ENCODE results near the gene ANLN. TPM values are rescaled to one million over a fixed set of nuclear protein-coding genes. Genes with fewer than 3 reads are reported as not detected.

Gene ANLN
- total RNA-seq, 1 experiment from 2014 or later = 238 TPM

DNA sequence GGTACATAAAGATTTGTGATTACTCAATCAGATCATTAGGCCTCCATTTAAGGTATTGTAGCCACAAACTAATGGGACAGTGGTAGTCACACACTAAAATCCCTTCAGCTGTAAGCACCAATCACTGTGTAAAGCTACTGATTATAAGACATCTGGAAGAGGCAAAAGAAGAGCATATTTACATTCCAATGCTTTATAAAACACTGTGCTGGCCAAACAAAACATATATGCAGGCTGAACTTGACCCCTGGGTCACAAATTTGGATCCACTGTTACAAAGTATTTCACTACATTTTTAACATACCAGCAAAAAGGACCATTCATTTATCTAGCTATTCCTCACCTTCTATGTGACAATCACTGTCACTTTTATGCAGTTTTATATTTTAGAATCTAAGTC lies 41.4 kb upstream of the ANLN start:
- POLR2A ChIA-PET = no interaction called here
- H3K9me3 ChIP-seq (ENCODE audit: control insufficient read depth, insufficient read depth, low read depth, low read length) = no peaks in the 10 kb centered on the region; the same call in 1 of the 2 replicates

DNA sequence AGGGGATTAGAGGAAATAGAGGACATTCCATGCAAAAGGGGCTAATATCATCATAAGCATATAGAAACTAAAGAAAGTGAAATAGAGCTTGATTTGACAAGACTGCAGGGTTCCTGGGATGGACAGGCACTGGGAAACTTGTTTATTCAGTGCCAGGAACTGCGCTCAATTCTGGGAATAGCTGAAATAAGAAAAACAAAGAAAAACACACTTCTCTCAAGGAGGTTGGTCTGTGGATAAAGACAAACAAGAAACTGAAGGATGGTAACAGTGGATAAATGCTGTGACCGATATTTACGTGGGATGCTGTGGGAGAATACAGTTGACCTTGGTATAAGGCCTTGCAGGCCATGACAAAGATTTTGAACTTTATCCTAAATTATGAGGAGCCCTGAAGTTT lies 40.9 kb upstream of the ANLN start:
- TF ChIP-seq CTCF (IDR thresholded peaks at IDR 0.05) = no peak
- TF ChIP-seq REST (IDR thresholded peaks at IDR 0.05; ENCODE audit: insufficient read depth in 1 of 2, low read depth in 2 of 2, low read length in 1 of 2) = no peak
- no peak for TF ChIP-seq SIN3A (IDR thresholded peaks at IDR 0.05; ENCODE audit: borderline replicate concordance, insufficient read depth, low read depth, low read length)
- TF ChIP-seq TCF7L2 (IDR thresholded peaks at IDR 0.05; ENCODE audit: low read depth, low read length) = no peak
- no peak for TF ChIP-seq POLR2AphosphoS5 (IDR thresholded peaks at IDR 0.05; ENCODE audit: low read depth, low read length)
- BruUV-seq (replicated peaks) = no TSS peak
- Histone ChIP-seq H3K4me1 (ENCODE audit: control insufficient read depth, insufficient read depth, low read length) (peaks cover 30% of the 10 kb centered on the region), H3K36me3 (ENCODE audit: control insufficient read depth, insufficient read depth, low read length) (no peaks in the 10 kb centered on the region), H3K4me3 (ENCODE audit: low read depth in 2 of 2, low read length in 2 of 2) (no peak overlapping the region), H3K27ac (ENCODE audit: low read length) (no peak overlapping the region; the same call in 1 of the 2 replicates), H3K9me3 (ENCODE audit: control insufficient read depth, insufficient read depth, low read depth, low read length) (no peaks in the 10 kb centered on the region; the same call in 1 of the 2 replicates), H3K27me3 (ENCODE audit: control insufficient read depth, insufficient read depth, low read length) (no peaks in the 10 kb centered on the region)
- ATAC-seq = no peak
- ChIA-PET CTCF (interaction anchor here (0.7 kb wide), 1 partner anchor 128 kb away, joined by 3 read pairs; no protein-coding TSS in a partner anchor), POLR2A (no interaction called here)
- DNase-seq (ENCODE audit: low read depth, low spot score) = no peak
- intact Hi-C loops (cut with micrococcal nuclease; ENCODE audit: unreplicated experiment) = no loop called here
- in situ Hi-C loops (cut with HindIII; ENCODE audit: low pct_unique_long_range_greater_than_20kb, low sequenced_read_pairs) = no loop called here

More for the DNA sequence above, 41.4 kb upstream of the ANLN start:
- Histone ChIP-seq H3K4me1 (ENCODE audit: control insufficient read depth, insufficient read depth, low read length) (peaks cover 31% of the 10 kb centered on the region), H3K27me3 (ENCODE audit: control insufficient read depth, insufficient read depth, low read length) (no peaks in the 10 kb centered on the region), H3K36me3 (ENCODE audit: control insufficient read depth, insufficient read depth, low read length) (no peaks in the 10 kb centered on the region), H3K4me3 (ENCODE audit: low read depth in 2 of 2, low read length in 2 of 2) (no peak overlapping the region), H3K27ac (ENCODE audit: low read length) (no peak overlapping the region; the same call in 1 of the 2 replicates)
- BruUV-seq (replicated peaks) = no TSS peak
- no peak for TF ChIP-seq CTCF (IDR thresholded peaks at IDR 0.05)
- no peak for TF ChIP-seq REST (IDR thresholded peaks at IDR 0.05; ENCODE audit: insufficient read depth in 1 of 2, low read depth in 2 of 2, low read length in 1 of 2)
- TF ChIP-seq SIN3A (IDR thresholded peaks at IDR 0.05; ENCODE audit: borderline replicate concordance, insufficient read depth, low read depth, low read length) = no peak
- TF ChIP-seq POLR2AphosphoS5 (IDR thresholded peaks at IDR 0.05; ENCODE audit: low read depth, low read length) = no peak
- no peak for TF ChIP-seq TCF7L2 (IDR thresholded peaks at IDR 0.05; ENCODE audit: low read depth, low read length)
- DNase-seq (ENCODE audit: low read depth, low spot score) = no peak
- intact Hi-C loops (cut with micrococcal nuclease; ENCODE audit: unreplicated experiment) = no loop called here
- no peak; the same call in 1 of the 2 replicates for ATAC-seq
- in situ Hi-C loops (cut with HindIII; ENCODE audit: low pct_unique_long_range_greater_than_20kb, low sequenced_read_pairs) = no loop called here
- CTCF ChIA-PET = interaction anchor here (0.7 kb wide), 1 partner anchor 129 kb away, joined by 3 read pairs; no protein-coding TSS in a partner anchor

All from Panc1 (cell line).